Gastrocnemius medialis (tissue), 4 donors: ENCODE data around the gene DROSHA.

ENCODE experiments used
- POLR2A ChIP-seq, 2 donors: fragments of 450-650 bp; IDR thresholded peaks; one replicate each; pipeline ENCODE4 v1.6.1; 2017; ENCODE audit warnings: antibody characterized with exemption in 2 of 2, mild to moderate bottlenecking in 2 of 2, moderate library complexity in 2 of 2
- TF ChIP-seq, protein P1 (sequence below), 5 experiments: fragments of 450-650 bp in 3 of 5; fragments of 200-600 bp in 2 of 5; sonication (generic) in 2 of 5; IDR thresholded peaks in 4 of 5; conservative IDR thresholded peaks in 1 of 5; 1 replicate in 4 of 5; 2 replicates in 1 of 5; pipeline ENCODE4 v1.5.1; 2016 to 2019; ENCODE audit warnings: antibody characterized with exemption in 5 of 5, mild to moderate bottlenecking in 3 of 5, moderate library complexity in 3 of 5

DNA sequence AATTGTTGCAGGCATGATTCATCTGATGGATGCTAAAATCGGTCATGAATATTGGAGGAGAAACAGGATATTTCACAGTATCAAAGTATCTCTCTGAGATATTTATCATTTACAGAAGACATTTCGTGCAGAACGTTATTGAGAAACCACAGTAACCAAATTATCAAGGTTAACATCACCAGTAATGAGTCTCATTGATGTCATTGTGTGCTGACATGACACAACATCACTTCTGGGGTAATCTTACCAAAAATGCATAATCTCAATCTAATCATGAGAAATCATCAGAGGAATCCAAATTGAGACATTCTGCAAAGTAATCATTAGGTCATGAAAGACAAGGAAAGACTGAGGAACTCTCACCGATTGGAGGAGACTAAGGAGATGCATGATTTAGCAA lies 42.9 kb upstream of the DROSHA start:
- TF ChIP-seq, protein P1, sequence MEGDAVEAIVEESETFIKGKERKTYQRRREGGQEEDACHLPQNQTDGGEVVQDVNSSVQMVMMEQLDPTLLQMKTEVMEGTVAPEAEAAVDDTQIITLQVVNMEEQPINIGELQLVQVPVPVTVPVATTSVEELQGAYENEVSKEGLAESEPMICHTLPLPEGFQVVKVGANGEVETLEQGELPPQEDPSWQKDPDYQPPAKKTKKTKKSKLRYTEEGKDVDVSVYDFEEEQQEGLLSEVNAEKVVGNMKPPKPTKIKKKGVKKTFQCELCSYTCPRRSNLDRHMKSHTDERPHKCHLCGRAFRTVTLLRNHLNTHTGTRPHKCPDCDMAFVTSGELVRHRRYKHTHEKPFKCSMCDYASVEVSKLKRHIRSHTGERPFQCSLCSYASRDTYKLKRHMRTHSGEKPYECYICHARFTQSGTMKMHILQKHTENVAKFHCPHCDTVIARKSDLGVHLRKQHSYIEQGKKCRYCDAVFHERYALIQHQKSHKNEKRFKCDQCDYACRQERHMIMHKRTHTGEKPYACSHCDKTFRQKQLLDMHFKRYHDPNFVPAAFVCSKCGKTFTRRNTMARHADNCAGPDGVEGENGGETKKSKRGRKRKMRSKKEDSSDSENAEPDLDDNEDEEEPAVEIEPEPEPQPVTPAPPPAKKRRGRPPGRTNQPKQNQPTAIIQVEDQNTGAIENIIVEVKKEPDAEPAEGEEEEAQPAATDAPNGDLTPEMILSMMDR (IDR thresholded peaks at IDR 0.05 in 4 of 5, conservative IDR thresholded peaks at IDR 0.05 in 1 of 5), result no peak
- no peak for TF ChIP-seq POLR2A (IDR thresholded peaks at IDR 0.05)
